Neural crest cell (in vitro differentiated cells): ENCODE measurements around the gene TUBB8. TPM values are rescaled to one million over a fixed set of nuclear protein-coding genes. Genes with fewer than 3 reads are reported as not detected.
"Not testable (repeated sequence)": the region's sequence is repeated elsewhere in the genome, so short reads cannot be mapped to it uniquely, and the experiment has no call there.

ENCODE experiments used
- DNase-seq: peaks from one replicate; pipeline ENCODE4 v3.0.0; 2021; ENCODE audit warnings: low read depth, mixed read lengths, low spot score
- H3K27ac Mint-ChIP-seq: one replicate; pipeline ENCODE4 v1.8.0; 2021; ENCODE audit warnings: mild to moderate bottlenecking, mixed read lengths; ENCODE audit not compliant: unreplicated experiment
- H3K27me3 Mint-ChIP-seq: 2 replicates; pipeline ENCODE4 v1.8.0; 2021; ENCODE audit warnings: low read depth, mild to moderate bottlenecking, mixed read lengths
- H3K36me3 Mint-ChIP-seq: 2 replicates; pipeline ENCODE4 v1.8.0; 2021; ENCODE audit warnings: low read depth, mild to moderate bottlenecking, mixed read lengths
- H3K4me1 Mint-ChIP-seq: 2 replicates; pipeline ENCODE4 v1.8.0; 2021; ENCODE audit warnings: mixed read lengths
- H3K4me3 Mint-ChIP-seq: one replicate; pipeline ENCODE4 v1.8.0; 2021; ENCODE audit warnings: mild to moderate bottlenecking, mixed read lengths
- H3K9me3 Mint-ChIP-seq: 2 replicates; pipeline ENCODE4 v1.8.0; 2021; ENCODE audit warnings: mixed read lengths
- total RNA-seq: library from RNA; stranded (reverse); gene quantifications from 2 replicates; pipeline ENCODE4 v1.2.1, GENCODE V29; 2021
- TF ChIP-seq, protein P1 (sequence below): fragments of 200-600 bp; sonication (generic); conservative IDR thresholded peaks from 2 replicates; pipeline ENCODE4 v1.5.0; 2021; ENCODE audit warnings: antibody characterized with exemption, mild to moderate bottlenecking

TUBB8 gene
- total RNA-seq, 1 donor from 2014 or later: 0.68 TPM

- H3K36me3 Mint-ChIP-seq, H3K4me1 Mint-ChIP-seq, H3K4me3 Mint-ChIP-seq, H3K27me3 Mint-ChIP-seq, H3K9me3 Mint-ChIP-seq, H3K27ac Mint-ChIP-seq: not testable (repeated sequence)
- TF ChIP-seq, protein P1, sequence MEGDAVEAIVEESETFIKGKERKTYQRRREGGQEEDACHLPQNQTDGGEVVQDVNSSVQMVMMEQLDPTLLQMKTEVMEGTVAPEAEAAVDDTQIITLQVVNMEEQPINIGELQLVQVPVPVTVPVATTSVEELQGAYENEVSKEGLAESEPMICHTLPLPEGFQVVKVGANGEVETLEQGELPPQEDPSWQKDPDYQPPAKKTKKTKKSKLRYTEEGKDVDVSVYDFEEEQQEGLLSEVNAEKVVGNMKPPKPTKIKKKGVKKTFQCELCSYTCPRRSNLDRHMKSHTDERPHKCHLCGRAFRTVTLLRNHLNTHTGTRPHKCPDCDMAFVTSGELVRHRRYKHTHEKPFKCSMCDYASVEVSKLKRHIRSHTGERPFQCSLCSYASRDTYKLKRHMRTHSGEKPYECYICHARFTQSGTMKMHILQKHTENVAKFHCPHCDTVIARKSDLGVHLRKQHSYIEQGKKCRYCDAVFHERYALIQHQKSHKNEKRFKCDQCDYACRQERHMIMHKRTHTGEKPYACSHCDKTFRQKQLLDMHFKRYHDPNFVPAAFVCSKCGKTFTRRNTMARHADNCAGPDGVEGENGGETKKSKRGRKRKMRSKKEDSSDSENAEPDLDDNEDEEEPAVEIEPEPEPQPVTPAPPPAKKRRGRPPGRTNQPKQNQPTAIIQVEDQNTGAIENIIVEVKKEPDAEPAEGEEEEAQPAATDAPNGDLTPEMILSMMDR: peak; percentile 47
- peak; percentile 74 for DNase-seq
Measured at GRCh38 chr10:11260-11659, 37.8 kb downstream of the TUBB8 start.

GRCh38 chr10:10261-10971, 38.7 kb downstream of the TUBB8 start:
- DNase-seq, H3K27me3 Mint-ChIP-seq, H3K4me1 Mint-ChIP-seq: not testable (repeated sequence)

More at GRCh38 chr10:10261-10971, 38.7 kb downstream of the TUBB8 start:
- not testable (repeated sequence) for H3K36me3 Mint-ChIP-seq, H3K4me3 Mint-ChIP-seq, H3K9me3 Mint-ChIP-seq, H3K27ac Mint-ChIP-seq

Other genes with a start within 250 kb of the TUBB8 start
- gene ZMYND11, start 86.2 kb upstream of the TUBB8 start, total RNA-seq: 47.3 and 49.7 TPM in 2 replicates